SIG-M5 treated with dmso at 0.1 percent for 504 hours (cell line): ENCODE measurements around the gene HASPIN.
"Not testable (repeated sequence)": the region's sequence is repeated elsewhere in the genome, so short reads cannot be mapped to it uniquely, and the experiment has no call there.

Source experiments
- DNase-seq: peaks from one replicate; lab custom pipeline; 2025; ENCODE audit not compliant: unreplicated experiment; lab: John Stamatoyannopoulos, UW

Gene HASPIN

DNA sequence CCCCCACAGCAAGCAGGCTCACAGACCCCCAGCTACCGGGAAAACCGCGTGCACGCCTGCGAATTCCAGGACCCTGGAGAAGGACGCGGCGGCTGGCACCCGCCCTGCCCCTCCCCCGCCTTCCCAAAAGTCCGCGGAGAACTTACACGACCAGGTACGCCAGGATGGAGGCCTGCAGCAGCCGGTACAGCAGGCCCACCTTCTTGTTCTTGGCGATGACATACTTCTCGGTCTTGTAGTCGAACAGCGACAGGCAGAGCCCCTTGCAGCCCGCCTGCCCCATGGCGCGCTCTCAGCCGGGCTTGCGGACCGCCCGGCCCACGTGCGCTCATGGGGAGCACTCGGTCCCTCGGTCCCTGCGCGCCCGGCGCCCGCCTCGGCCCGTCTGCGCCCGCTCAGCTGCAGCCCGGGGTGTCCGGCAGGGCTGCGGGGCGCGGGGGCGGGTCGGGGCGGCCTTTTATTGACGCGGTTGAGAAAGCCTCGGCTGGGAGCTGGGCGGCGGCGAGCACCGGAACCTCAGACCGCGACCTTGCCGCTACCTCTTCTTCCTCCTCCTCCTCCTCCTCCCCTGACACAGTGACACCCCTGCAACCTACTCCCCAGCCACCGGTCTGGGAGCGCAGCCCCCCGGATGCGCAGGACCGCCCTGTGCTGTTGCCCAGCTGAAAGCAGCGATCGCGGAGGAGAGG is 27.8 kb upstream of the HASPIN start, which contains the start of gene P2RX5:
Gene P2RX5 (minus strand): TSS at position 433 of the 689 bp plus-strand sequence. CDS start 150 bp downstream, at position 283.
- DNase-seq: peak; percentile 25

DNA sequence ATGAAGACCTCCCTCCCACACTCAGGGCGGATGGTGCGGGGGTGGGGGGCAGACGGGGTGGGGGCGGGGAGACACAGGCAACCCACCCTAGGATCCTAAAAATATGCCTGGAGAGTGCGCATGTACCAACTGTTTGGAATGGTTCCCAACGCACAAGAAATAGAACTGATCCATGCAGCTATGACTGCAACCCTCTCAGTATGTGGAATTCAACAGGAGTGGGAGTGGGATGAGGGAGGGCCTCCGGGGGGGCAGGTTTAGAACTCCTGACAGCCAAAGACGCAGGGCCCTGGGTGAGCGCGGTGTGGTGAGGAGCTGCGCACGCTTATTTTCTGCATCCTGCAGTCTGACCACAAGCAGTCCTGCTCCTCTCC is 26.6 kb upstream of the HASPIN start:
- DNase-seq: no peak

DNA sequence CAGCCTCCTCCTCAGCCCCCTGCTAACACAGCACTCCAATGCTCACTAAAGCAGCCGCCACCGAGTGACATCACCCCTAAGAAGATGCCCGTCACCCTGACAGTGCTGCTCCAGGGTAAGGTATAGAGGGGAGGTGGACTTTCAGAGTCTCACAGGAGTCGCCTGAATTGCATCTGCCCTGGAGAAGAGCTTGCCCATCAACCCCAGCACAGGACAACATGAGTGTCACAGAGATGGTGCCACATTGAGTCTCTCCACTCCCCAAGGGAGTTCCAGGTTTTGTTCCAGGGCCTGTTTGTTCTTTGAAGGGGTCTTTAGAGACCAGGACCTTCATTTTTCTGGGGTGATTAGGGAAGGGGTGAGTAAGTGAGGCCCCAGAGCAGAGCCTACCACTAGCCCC is 25.6 kb upstream of the HASPIN start:
- DNase-seq: no peak

DNA sequence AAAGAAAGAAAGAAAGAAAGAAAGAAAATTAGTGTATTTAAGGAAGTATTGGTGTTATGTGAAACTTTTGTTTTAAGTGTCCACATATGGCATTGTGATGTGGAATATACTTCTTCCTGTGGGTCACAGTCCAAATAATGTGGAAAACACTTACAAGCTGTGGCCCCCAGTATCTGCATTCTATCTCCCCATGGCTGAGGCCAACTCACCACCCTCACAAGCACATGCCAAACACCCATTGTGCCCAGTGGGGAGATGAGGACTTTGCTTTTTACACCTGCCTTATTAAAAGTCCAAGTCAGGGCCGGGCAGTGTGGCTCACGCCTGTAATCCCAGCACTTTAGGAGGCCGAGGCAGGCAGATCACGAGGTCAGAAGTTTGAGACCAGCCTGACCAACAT is 23.8 kb upstream of the HASPIN start:
- DNase-seq: no peak

DNA sequence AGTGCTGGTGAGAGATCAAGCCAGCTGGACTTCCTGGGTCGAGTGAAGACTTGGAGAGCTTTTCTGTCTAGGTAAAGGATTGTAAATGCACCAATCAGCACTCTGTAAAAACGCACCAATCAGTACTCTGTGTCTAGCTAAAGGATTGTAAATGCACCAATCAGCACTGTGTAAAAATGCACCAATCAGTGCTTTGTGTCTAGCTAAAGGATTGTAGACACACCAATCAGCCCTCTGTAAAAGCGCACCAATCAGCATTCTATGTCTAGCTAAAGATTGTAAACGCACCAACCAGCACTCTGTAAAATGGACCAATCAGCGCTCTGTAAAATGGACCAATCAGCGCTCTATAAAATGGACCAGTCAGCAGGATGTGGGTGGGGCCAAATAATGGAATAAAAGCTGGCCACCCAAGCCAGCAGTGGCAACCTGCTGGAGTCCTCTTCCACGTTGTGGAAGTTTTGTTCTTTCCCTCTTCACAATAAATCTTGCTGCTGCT is 21.6 kb upstream of the HASPIN start:
- DNase-seq: not testable (repeated sequence)

DNA sequence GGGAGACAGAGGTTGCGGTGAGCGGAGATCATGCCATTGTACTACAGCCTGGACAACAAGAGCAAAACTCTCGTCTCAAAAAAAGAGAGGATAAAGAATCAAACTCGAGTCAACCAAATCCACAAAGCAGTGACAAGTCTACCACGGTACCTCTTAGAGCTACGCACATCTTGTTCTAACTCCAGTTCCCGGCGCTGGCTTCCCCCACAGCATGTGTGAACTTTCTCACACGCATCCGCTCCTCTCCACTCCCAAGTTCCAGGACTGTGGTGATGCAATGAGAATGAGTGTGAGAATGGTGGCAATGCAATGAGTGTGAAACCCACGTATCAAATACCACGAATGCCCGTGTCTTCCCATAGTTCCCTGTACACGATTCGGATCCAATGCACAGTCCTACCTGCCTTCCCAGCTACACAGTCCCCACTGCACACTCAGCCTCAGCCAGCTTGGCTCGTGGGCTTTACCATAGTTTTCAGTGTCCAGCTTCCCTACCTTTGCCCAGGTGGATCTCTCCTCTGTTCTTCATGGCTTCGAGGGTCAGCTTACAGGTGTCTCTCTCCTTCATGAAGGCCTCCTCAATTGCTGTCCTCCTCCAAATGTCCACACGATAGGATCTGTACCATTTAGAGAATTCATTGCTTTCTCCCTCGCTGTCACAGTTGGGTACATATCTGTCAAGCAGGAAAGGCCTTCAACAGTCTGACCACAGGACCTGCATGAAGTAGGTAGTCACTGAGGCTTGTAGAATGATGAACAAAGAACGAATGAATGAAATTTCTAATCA is 18.6 kb upstream of the HASPIN start:
- DNase-seq: no peak

DNA sequence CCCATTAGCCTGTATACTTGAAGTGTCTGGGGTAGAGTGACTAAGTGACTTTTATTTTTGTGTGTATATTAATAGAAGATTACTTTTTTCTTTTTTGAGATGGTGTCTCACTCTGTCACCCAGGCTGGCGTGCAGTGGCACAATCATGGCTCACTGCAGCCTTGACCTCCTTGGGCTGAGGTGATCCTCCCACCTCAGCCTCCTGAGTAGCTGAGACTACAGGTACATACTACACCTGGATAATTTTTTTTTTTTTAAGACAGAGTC is 18.1 kb upstream of the HASPIN start:
- not testable (repeated sequence) for DNase-seq

DNA sequence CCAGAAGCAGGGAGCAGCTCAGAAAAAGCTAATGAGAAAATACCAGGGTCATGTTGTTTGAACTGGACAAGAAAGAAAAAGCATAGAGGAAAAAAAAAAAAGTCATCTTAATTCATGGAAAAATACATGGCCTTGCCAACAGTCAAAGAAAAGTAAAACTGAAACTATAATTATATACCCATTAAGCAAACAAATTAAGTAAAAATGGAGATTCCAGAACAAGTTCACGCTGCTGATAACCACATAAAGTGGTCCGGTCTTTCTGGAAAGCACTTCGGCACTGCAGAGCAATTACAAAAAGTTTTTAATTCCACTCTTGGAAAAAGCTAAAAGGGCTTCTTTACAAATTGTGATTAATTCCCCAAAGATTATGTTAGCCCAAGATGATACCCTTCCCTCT is 15.3 kb upstream of the HASPIN start:
- DNase-seq: no peak

DNA sequence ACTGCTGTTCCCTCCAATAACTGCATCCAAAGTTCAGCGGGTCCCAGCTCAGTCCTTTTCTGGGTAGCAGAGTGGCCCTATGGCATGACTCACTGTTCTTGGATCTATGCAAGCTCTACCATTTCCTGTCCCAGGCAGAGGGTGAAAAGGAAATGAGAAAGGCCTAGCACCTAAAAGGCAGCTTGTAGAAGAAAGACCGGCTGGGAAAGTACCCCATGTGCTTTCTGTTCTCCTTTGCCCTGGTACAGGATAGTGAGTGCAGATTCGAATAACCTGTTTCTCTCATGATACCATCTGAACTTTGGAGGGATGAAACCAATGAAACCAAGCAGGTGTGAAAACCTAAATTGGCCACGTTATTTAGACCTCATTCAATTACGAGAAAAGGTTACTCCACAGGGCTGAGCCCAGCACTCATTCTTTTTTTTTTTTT is 12.7 kb upstream of the HASPIN start:
- peak; percentile 90 for DNase-seq

DNA sequence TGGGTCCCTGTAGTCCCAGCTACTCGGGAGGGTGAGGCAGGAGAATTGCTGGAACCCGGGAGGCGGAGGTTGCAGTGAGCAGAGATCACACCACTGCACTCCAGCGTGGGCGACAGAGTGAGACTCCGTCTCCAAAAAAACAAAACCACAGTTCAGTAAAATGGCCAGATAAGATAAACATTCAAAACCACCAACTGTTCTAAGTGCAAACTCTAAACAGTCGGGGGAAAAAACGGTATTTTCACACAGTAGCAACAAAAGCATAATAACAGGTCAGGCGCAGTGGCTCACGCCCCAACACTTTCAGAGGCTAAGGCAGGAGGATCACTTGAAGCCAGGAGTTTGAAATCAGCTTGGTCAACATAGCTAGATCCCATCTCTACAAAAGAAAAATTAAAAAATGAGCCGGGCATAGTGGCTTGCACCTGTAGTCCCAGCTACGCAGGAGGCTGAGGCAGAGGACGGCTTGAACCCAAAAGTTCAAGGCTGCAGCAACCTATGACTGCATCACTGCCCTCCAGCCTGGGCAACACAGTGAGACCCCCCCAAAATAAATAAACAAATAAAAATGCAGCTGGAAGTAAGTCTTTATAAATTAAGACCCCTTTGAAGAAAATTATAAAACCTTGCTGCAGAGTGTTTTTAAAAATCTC is 10.8 kb upstream of the HASPIN start:
- DNase-seq: no peak

DNA sequence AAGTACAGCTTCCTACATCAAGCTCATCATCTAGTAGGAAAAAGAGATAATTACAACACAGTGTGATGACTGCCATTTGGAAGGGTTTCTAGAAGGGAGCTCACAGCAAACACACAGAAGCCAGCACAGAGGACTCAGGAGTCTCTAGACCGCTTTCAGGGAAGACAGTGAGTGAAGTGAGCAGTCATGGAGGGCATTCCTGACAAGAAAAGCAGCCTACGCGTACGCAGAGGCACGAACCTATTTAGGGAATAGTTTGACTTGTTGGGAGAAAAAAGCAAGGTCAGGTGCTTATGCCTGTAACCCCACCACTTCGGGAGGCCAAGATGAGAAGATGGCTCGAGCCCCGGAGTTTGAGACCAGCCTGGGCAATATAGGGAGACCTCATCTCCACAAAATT is 8.4 kb upstream of the HASPIN start:
- no peak for DNase-seq

DNA sequence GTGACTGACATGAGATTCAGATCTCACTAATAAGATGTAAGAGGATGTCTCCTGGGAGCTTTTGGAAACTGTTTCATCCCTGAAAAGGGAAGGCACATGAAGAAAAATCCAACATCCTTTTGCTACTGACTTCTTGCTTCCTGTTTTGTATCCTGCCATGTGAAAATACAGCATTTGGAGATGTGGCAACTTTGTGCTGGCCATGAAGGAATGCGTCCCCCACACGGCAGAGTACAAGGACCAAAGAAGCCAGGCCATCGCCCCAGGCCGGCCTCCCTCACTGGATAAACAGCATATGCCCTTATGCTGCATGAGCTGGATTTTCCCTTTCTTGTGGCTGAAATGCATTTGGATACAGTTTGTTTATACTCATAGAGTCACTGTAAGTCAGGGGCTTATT is 5.5 kb upstream of the HASPIN start:
- DNase-seq: no peak

DNA sequence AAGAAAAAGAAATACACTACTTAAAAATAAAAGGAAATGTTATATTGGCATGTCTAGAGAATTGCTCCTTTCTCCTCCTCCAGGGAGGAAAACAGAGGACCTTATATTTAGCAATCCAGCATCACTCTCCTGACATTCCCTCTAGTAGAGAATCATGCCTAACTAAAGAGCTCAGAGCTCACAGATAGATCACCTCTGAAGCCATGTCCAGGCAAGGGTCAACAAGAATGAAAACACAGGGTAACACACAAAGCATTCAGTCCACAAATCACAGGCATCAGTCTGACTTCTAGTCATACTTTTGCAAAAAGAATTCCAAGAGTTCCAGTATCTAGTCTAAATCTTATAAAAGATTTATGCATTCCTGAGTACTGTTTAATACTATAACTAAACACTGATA is 4.4 kb upstream of the HASPIN start:
- DNase-seq: no peak

DNA sequence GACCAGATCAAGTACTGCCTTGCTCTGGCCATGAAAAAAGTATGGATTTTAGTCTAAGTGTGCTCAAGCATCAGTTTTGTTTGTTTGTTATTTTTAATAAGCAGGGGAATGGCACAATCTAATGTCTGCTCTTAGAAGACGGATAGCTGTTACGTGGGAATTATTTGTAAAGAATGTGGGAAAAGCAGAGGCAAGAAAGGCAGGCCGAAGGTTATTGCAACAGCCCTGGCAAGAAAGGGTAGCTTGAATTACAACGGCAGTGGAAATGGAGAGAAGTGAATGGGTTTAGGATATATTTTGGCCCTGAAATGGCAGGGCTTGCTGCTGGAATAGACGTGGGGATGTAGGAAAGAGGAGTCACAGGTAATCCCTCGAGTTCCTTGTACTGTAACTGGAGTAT is 987 bp upstream of the HASPIN start:
- no peak for DNase-seq

DNA sequence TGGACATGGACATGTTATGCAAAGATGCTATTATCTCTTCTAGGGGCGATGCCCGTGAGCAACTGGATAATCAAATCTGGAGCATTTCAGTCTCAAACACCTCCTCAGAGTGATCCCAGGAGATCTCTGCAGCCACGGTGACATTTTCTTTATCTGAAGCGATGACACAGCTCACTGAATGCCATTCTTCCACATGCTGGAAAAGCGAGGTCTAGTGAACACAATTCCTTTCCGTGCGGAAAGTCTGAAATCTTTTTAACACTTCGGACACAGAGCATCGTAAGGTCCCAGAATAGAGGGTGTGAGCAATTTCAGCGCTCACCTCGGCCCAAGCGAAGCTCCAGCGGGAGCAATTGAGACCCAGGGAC is 531 bp upstream of the HASPIN start:
- no peak for DNase-seq

DNA sequence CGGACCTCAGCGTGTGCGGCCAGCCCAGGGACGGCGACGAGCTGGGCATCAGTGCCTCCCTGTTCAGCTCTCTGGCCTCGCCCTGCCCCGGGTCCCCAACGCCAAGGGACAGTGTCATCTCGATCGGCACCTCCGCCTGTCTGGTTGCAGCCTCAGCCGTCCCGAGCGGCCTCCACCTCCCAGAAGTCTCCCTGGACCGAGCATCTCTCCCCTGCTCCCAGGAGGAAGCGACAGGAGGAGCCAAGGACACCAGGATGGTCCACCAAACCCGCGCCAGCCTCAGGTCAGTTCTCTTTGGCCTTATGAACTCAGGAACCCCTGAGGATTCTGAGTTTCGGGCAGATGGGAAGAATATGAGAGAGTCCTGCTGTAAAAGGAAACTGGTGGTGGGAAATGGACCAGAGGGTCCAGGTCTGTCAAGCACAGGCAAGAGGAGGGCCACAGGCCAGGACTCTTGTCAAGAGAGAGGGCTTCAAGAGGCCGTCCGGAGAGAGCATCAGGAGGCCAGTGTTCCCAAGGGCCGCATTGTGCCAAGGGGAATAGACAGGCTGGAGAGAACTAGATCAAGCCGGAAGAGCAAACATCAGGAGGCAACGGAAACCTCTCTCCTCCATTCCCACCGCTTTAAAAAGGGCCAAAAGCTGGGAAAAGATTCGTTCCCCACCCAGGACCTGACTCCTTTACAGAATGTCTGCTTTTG is 825 bp downstream of the HASPIN start:
- DNase-seq: no peak

DNA sequence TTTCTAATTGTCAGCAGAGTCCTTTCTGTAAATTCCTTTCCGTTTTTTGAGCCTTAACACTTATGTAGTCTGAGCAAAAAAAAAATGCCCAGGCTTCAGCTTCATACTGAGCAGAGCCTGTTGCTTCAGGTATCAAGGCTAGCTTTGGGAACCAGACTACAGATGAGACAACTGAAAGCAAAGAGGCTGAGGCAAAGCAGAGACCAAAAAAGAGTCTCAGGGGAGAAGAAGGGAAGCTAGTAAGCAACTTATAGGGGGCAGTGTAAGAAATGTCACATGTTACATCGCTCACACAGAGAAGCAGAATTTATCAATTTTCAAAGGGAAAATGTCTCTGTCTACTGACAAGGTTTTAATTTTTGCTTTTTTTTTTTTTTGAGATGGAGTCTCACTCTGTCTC is 3.3 kb downstream of the HASPIN start:
- DNase-seq: no peak

DNA sequence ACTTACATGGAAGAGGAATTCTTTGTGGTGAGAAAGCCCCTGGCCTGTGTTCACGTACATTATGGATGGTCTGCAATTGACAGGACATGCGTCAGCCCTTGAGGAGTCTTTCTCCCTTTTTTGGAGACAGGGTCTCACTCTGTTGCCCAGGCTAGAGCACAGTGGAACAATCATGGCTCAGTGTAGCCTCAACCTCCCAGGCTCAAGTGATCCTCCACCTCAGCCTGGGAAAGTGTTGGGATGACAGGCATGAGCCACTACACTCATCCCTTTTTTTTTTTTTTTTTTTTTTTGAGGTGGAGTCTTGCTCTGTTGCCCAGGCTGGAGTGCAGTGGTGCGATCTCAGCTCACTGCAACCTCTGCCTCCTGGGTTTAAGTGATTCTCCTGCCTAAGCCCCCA is 4.4 kb downstream of the HASPIN start:
- DNase-seq: not testable (repeated sequence)

DNA sequence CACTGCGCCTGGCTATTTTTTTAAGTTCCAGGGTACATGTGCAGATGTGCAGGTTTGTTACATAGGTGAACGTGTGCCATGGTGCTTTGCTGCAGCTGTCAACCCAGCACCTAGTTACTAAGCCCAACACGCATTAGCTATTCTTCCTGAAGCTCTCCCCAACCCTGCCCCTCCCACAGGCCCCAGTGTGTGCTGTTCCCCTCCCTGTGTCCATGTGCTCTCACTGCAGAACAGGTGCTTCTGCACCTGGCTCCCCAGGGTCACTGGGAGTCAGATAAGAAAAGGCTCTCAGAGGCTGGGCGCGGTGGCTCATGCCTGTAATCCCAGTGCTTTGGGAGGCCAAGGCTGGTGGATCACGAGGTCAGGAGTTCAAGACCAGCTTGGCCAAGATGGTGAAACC is 6.2 kb downstream of the HASPIN start:
- no peak for DNase-seq

DNA sequence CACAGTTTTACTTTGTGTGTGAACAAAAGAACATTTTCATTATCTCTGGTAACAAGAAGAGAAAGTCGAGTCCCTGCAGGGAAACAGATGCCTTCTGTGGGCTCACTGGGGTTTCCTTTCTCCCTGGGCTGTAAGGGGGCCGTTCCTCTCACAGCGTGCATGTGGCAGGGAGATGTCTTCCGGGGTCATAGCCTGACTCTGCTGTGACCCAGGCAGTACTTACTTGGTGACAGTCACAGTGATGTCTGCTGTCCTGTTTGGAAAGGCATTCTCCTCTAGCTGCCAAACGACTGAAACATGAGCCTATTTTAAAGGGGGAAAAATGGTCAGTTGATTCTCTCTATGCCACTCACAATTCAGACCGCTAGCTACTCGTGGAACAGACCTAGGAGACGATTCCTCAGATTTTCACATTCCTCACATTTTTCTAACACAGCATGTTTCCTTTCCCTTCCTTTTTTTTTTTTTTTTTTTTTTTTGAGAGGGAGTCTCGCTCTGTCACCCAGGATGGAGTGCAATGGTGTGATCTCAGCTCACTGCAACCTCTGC is 7.3 kb downstream of the HASPIN start:
- DNase-seq: no peak

DNA sequence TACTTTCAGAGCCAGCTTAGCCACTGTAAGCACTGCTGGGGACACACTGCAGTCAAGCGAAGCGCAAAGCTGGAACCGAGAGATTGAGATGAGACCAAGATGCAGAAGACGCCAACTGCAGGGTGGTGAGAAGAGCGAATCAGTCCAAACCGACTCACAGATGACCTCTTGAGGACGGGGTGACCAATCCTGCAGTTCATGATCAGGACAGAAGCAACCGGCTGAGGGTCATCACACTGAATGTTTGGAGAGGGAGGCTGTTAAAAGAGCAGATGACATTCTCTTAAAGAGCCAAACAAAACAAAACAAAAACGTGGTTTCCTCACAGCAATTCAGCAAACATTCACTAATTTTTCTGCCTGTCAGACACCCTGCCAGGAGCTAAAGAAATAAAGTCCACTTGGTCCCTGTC is 8.5 kb downstream of the HASPIN start:
- DNase-seq: no peak
